Measurements from ENCODE around the gene IMMP1L.

IMMP1L gene

DNA sequence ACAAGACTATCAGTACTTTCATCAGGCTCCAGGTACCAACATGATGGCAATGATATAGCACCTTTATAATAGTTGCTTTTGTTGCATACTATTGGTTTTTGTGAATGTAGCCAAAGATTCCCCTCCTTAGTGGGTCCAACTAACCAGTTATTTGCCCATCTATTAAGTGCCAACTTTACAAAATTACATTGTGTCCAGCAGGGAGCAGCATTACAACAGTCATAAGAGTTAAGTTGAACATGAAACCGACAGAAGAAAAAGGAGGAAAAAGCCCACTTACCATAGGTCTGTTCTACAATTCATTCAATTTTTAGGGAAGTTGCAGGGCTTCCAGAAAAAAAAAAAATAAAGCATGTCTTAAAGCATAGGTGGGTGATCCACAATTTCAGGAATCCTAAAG lies 21.6 kb downstream of the IMMP1L start:
- Histone ChIP-seq H3K36me3 (peaks cover 4% of the 10 kb centered on the region), H3K4me1 (ENCODE audit: control insufficient read depth in 1 of 2, insufficient read depth in 1 of 2, low read depth in 1 of 2, low read length in 1 of 2) (no peaks in the 10 kb centered on the region), H3K27me3 (no peaks in the 10 kb centered on the region), H3K27ac (no peak overlapping the region), H3K9me3 (no peaks in the 10 kb centered on the region), H3K4me3 (ENCODE audit: low read depth in 1 of 2, low read length in 1 of 2) (no peak overlapping the region)
- no peak for TF ChIP-seq CTCF (IDR thresholded peaks at IDR 0.05)

GRCh38 chr11:31484497-31484896 lies 24.9 kb downstream of the IMMP1L start:
- no peak overlapping the region for H3K4me3 ChIP-seq (ENCODE audit: low read depth in 1 of 2, low read length in 1 of 2)
- H3K27me3 ChIP-seq, result no peaks in the 10 kb centered on the region
- no peaks in the 10 kb centered on the region for H3K9me3 ChIP-seq
- H3K36me3 ChIP-seq, result no peaks in the 10 kb centered on the region
- no peak for TF ChIP-seq CTCF (IDR thresholded peaks at IDR 0.05)
- no peaks in the 10 kb centered on the region for H3K4me1 ChIP-seq (ENCODE audit: control insufficient read depth in 1 of 2, insufficient read depth in 1 of 2, low read depth in 1 of 2, low read length in 1 of 2)
- H3K27ac ChIP-seq, result no peak overlapping the region

DNA sequence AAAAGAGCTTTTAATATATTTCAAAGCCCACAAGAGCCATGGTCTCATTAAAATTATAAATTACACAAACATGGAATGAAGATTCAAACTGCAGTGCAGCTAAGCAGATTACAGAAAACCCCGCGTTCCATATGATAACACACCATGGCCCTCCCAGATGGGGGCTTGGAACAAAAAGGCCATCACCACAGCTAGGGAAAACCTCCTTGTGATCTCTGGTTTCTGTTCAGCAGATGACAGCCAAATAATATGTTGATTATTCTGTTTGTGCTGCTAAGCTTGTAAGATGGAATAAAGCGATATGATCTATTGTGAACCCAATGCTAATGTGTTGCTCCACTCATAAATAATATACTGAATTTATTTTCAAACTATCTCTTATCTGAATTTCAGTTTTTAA lies 28.5 kb downstream of the IMMP1L start:
- Histone ChIP-seq H3K27me3 (no peaks in the 10 kb centered on the region), H3K9me3 (no peaks in the 10 kb centered on the region), H3K27ac (no peak overlapping the region), H3K4me1 (ENCODE audit: control insufficient read depth in 1 of 2, insufficient read depth in 1 of 2, low read depth in 1 of 2, low read length in 1 of 2) (no peaks in the 10 kb centered on the region), H3K4me3 (ENCODE audit: low read depth in 1 of 2, low read length in 1 of 2) (no peak overlapping the region), H3K36me3 (no peaks in the 10 kb centered on the region)
- no peak for TF ChIP-seq CTCF (IDR thresholded peaks at IDR 0.05)

GRCh38 chr11:31479066-31479465 lies 30.4 kb downstream of the IMMP1L start:
- Histone ChIP-seq H3K9me3 (no peaks in the 10 kb centered on the region), H3K36me3 (no peaks in the 10 kb centered on the region), H3K4me1 (ENCODE audit: control insufficient read depth in 1 of 2, insufficient read depth in 1 of 2, low read depth in 1 of 2, low read length in 1 of 2) (no peaks in the 10 kb centered on the region), H3K4me3 (ENCODE audit: low read depth in 1 of 2, low read length in 1 of 2) (no peak overlapping the region), H3K27ac (no peak overlapping the region), H3K27me3 (no peaks in the 10 kb centered on the region)
- TF ChIP-seq CTCF (IDR thresholded peaks at IDR 0.05), result no peak

DNA sequence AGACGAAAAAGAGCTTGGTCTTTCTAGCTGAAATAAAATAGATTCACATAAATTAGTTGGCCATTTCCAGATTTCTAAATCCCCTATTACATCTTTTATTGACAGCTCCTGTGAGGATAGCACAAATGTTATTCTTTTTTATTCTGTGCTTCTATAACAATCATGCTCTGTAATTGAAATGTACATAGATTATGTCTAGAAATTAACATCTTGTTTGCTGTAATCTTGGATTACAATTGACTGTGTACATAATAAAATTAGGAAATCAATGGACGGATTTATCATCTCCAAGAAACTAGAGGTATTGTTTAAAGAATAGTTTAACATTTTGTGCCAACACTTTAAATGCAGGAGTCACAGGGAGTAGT lies 31.2 kb downstream of the IMMP1L start:
- Histone ChIP-seq H3K4me1 (ENCODE audit: control insufficient read depth in 1 of 2, insufficient read depth in 1 of 2, low read depth in 1 of 2, low read length in 1 of 2) (no peaks in the 10 kb centered on the region), H3K4me3 (ENCODE audit: low read depth in 1 of 2, low read length in 1 of 2) (no peak overlapping the region), H3K36me3 (no peaks in the 10 kb centered on the region), H3K9me3 (no peaks in the 10 kb centered on the region), H3K27me3 (no peaks in the 10 kb centered on the region), H3K27ac (no peak overlapping the region)
- no peak for TF ChIP-seq CTCF (IDR thresholded peaks at IDR 0.05)
